Keratinocyte (primary cell): ENCODE results near the gene PDCD1LG2. TPM values are rescaled to one million over a fixed set of nuclear protein-coding genes. Genes with fewer than 3 reads are reported as not detected.

ENCODE experiments used
- DNase-seq: peaks from one replicate; pipeline ENCODE4 v3.0.0-alpha.2; 2011; ENCODE audit warnings: low read depth, missing footprints, low spot score
- FAIRE-seq: peaks from 2 replicates; lab custom pipeline; 2011; peaks lifted over from hg19 to GRCh38; lab: Jason Lieb, UNC
- H2AFZ ChIP-seq: 2 replicates; pipeline ENCODE4 v1.6.0; 2012; ENCODE audit warnings: low read length, control low read depth, inconsistent platforms; ENCODE audit not compliant: control insufficient read depth
- H3K27ac ChIP-seq: 2 replicates; pipeline ENCODE4 v1.5.1; 2011; ENCODE audit warnings: low read length; ENCODE audit not compliant: control insufficient read depth, insufficient read depth
- H3K27me3 ChIP-seq: 3 replicates; pipeline ENCODE4 v1.6.0; 2011; ENCODE audit warnings: low read length; ENCODE audit not compliant: control insufficient read depth, insufficient read depth; ENCODE audit errors: extremely low read depth
- H3K36me3 ChIP-seq, 2 experiments: 2 replicates in 1 of 2; 3 replicates in 1 of 2; pipeline ENCODE4 v1.5.1; 2011; ENCODE audit warnings: low read length in 2 of 2, mild to moderate bottlenecking in 1 of 2; ENCODE audit not compliant: control insufficient read depth in 2 of 2, insufficient read depth in 2 of 2; ENCODE audit errors: extremely low read depth in 1 of 2
- H3K4me1 ChIP-seq: 3 replicates; pipeline ENCODE4 v1.5.1; 2011; ENCODE audit warnings: low read length; ENCODE audit not compliant: control insufficient read depth, insufficient read depth; ENCODE audit errors: extremely low read depth
- H3K4me2 ChIP-seq: 3 replicates; pipeline ENCODE4 v1.6.0; 2011; ENCODE audit warnings: low read depth, low read length; ENCODE audit not compliant: control insufficient read depth, insufficient read depth; ENCODE audit errors: extremely low read depth
- H3K4me3 ChIP-seq, 3 experiments: fragments of 200-600 bp in 1 of 3; sonication (generic) in 1 of 3; 2 replicates in 2 of 3; 3 replicates in 1 of 3; pipeline ENCODE4 v1.5.1; 2011 to 2016; ENCODE audit warnings: low read length in 3 of 3, mild to moderate bottlenecking in 3 of 3, control low read depth in 2 of 3, inconsistent platforms in 1 of 3, low read depth in 1 of 3, mixed read lengths in 1 of 3, mixed run types in 1 of 3, moderate library complexity in 1 of 3; ENCODE audit not compliant: control insufficient read depth in 2 of 3, insufficient read depth in 2 of 3; ENCODE audit errors: extremely low read depth in 1 of 3
- H3K79me2 ChIP-seq: 2 replicates; pipeline ENCODE4 v1.6.0; 2012; ENCODE audit warnings: low read length; ENCODE audit not compliant: control insufficient read depth, insufficient read depth
- H3K9ac ChIP-seq: 3 replicates; pipeline ENCODE4 v1.6.0; 2011; ENCODE audit warnings: low read length; ENCODE audit not compliant: control insufficient read depth, insufficient read depth; ENCODE audit errors: extremely low read depth
- H3K9me1 ChIP-seq: 3 replicates; pipeline ENCODE4 v1.6.0; 2011; ENCODE audit warnings: low read length; ENCODE audit not compliant: control insufficient read depth, insufficient read depth; ENCODE audit errors: extremely low read depth
- H3K9me3 ChIP-seq: 2 replicates; pipeline ENCODE4 v1.5.1; 2012; ENCODE audit warnings: low read depth, low read length; ENCODE audit not compliant: control insufficient read depth
- H4K20me1 ChIP-seq: 3 replicates; pipeline ENCODE4 v1.6.0; 2011; ENCODE audit warnings: low read length; ENCODE audit not compliant: control insufficient read depth, insufficient read depth; ENCODE audit errors: extremely low read depth
- EZH2 ChIP-seq: IDR thresholded peaks from one replicate; pipeline ENCODE4 v1.6.1; 2012; ENCODE audit warnings: inconsistent platforms, mild to moderate bottlenecking, low read length, moderate library complexity
- dilution Hi-C: fragments of 300-500 bp; cut with MboI; formaldehyde crosslinking; loops from one replicate; pipeline ENCODE4 v1.7.0; 2020; ENCODE audit warnings: low sequenced_read_pairs; ENCODE audit not compliant: extremely low pct_ligation_motif_present
- polyA plus RNA-seq, 5 experiments: library from polyadenylated mRNA; depleted of rRNA in 3 of 5; stranded (reverse) in 3 of 5; stranded (forward) in 1 of 5; unstranded in 1 of 5; fragments of >200 nt; gene quantifications; 1 replicate in 1 of 5; 2 replicates in 3 of 5; 3 replicates in 1 of 5; pipeline versions ENCODE4 v1.2.1 to v1.2.3, GENCODE V29; 2011 to 2012; ENCODE audit warnings: missing spikeins in 2 of 5, low read depth in 1 of 5, low replicate concordance in 1 of 5
- TF ChIP-seq, protein P1 (sequence below), 3 experiments: IDR thresholded peaks in 1 of 3; conservative IDR thresholded peaks in 1 of 3; optimal IDR thresholded peaks in 1 of 3; 2 replicates in 2 of 3; 3 replicates in 1 of 3; pipeline versions ENCODE3 to v1.5.1; 2011; ENCODE audit warnings: low read length in 3 of 3, mild to moderate bottlenecking in 3 of 3, moderate library complexity in 2 of 3, control low read depth in 1 of 3, inconsistent platforms in 1 of 3; ENCODE audit not compliant: insufficient read depth in 2 of 3; ENCODE audit errors: extremely low read depth in 1 of 3

Gene PDCD1LG2
- polyA plus RNA-seq, 1 donor (not counting 4 experiments of a cell fraction or from before 2014, with no cell fraction given), result 20.2 TPM

DNA sequence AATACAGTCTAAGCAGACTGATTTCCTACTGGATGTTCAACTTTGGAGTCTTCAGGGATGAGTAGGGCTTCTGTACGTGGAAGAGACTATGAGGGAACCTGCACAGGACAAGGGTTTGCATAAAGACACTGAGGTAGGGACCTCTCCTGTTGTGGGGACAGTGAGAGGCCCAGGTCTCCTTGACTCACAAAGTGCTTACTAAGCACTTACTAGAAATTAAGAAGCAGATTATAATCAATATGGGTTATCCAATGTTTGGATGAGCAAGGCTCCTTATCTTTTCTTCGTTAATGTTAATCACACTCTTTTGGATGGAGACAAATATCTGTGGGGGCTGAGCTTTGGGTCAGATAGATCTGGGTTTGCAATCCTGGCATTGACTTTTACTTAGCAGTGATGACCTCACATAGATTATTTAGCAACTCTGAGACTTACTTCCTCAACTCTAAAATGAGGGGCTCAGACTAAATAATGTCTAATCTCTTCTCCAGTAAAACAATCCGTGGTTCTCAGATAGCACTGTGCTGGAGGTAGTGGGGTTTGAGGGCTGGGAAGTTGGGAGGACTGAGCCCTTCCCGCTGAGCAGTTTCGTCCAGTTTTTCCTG is 45.9 kb downstream of the PDCD1LG2 start:
- Histone ChIP-seq H3K27me3 (no peaks in the 10 kb centered on the region), H4K20me1 (no peaks in the 10 kb centered on the region), H3K27ac (no peak overlapping the region), H3K4me3 (no peak overlapping the region), H3K36me3 (peaks cover 7 to 25% of the 10 kb centered on the region in 2 experiments), H3K4me2 (no peak overlapping the region), H2AFZ (no peak overlapping the region), H3K4me1 (peaks cover 19% of the 10 kb centered on the region), H3K9me3 (no peaks in the 10 kb centered on the region), H3K79me2 (no peaks in the 10 kb centered on the region), H3K9me1 (no peaks in the 10 kb centered on the region), H3K9ac (no peak overlapping the region)
- no peak for TF ChIP-seq EZH2
- TF ChIP-seq, protein P1, sequence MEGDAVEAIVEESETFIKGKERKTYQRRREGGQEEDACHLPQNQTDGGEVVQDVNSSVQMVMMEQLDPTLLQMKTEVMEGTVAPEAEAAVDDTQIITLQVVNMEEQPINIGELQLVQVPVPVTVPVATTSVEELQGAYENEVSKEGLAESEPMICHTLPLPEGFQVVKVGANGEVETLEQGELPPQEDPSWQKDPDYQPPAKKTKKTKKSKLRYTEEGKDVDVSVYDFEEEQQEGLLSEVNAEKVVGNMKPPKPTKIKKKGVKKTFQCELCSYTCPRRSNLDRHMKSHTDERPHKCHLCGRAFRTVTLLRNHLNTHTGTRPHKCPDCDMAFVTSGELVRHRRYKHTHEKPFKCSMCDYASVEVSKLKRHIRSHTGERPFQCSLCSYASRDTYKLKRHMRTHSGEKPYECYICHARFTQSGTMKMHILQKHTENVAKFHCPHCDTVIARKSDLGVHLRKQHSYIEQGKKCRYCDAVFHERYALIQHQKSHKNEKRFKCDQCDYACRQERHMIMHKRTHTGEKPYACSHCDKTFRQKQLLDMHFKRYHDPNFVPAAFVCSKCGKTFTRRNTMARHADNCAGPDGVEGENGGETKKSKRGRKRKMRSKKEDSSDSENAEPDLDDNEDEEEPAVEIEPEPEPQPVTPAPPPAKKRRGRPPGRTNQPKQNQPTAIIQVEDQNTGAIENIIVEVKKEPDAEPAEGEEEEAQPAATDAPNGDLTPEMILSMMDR (optimal IDR thresholded peaks at IDR 0.05 in 1 of 3, IDR thresholded peaks at IDR 0.05 in 1 of 3, conservative IDR thresholded peaks at IDR 0.05 in 1 of 3; ENCODE audit: extremely low read depth in 1 of 3, insufficient read depth in 2 of 3, low read length in 3 of 3), result no peak
- no peak for DNase-seq
- dilution Hi-C loops, result no loop called here
- no peak for FAIRE-seq

DNA sequence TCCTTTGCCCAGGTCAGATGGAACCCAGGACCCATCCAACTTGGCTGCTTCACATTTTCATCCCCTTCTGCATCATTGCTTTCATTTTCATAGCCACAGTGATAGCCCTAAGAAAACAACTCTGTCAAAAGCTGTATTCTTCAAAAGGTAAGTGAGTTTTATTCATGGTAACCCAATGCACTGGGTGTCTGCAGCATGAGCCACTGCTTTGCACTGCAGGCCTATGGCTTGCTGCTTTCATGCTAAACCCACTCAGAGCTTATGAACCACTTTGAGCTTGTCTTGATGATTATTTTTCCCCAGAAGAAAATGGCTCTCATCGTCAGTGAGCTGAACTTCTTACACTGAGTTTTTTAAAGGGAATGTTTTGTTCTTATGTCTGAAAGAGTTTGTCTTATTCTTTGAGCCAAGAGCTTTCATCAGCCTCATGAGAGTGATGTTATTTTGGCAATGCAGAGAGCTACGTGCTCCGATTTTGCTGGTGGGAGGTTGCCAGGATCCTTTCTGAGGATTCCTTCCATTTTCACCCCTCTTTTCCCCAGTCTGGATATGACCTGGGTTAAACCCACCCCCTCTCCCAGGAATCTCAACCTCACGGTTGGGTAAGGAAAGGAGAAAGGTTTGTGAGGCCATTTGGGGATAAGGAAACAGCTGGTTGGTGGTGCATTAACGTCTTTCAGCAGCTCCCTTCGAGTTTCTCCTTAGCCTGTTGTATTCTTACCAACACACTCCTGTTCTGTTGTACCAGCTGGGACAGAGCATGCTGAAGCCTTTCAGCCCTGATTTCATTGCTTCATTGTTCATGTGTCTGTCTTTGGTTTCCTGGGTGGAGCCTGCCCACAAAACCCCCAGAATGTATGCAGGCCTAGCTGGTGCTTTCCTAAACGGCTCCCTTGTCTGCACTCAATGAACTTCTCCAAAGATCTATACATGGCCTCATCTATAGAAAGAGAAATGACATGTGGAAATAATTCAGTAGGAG is 47.6 kb downstream of the PDCD1LG2 start:
- Histone ChIP-seq H3K27ac (no peak overlapping the region), H3K9me3 (no peaks in the 10 kb centered on the region), H3K4me1 (peaks cover 20% of the 10 kb centered on the region), H3K4me3 (no peak overlapping the region), H2AFZ (no peak overlapping the region), H3K4me2 (no peak overlapping the region), H3K36me3 (peaks cover 7 to 16% of the 10 kb centered on the region in 2 experiments), H3K9me1 (no peaks in the 10 kb centered on the region), H3K9ac (no peak overlapping the region), H3K79me2 (no peaks in the 10 kb centered on the region), H3K27me3 (no peaks in the 10 kb centered on the region), H4K20me1 (no peaks in the 10 kb centered on the region)
- peak; percentile 66 for FAIRE-seq
- dilution Hi-C loops, result no loop called here
- TF ChIP-seq, protein P1 (optimal IDR thresholded peaks at IDR 0.05 in 1 of 3, IDR thresholded peaks at IDR 0.05 in 1 of 3, conservative IDR thresholded peaks at IDR 0.05 in 1 of 3; ENCODE audit: extremely low read depth in 1 of 3, insufficient read depth in 2 of 3, low read length in 3 of 3), result no peak
- TF ChIP-seq EZH2, result no peak
- no peak for DNase-seq
